NCI-H1417 treated with DMSO at 0.1 percent for 48 hours (cell line): ENCODE measurements around the gene NOC4L.
A peak's percentile ranks its signal among the peaks of the same experiment; 100 is the strongest.
"Not testable (repeated sequence)": the region's sequence is repeated elsewhere in the genome, so short reads cannot be mapped to it uniquely, and the experiment has no call there.

ENCODE experiments used
- DNase-seq: peaks from one replicate; lab custom pipeline; 2025; lab: John Stamatoyannopoulos, UW

Gene NOC4L

GRCh38 chr12:132142679-132143335 is 1.4 kb upstream of the NOC4L start:
- no peak for DNase-seq

DNA sequence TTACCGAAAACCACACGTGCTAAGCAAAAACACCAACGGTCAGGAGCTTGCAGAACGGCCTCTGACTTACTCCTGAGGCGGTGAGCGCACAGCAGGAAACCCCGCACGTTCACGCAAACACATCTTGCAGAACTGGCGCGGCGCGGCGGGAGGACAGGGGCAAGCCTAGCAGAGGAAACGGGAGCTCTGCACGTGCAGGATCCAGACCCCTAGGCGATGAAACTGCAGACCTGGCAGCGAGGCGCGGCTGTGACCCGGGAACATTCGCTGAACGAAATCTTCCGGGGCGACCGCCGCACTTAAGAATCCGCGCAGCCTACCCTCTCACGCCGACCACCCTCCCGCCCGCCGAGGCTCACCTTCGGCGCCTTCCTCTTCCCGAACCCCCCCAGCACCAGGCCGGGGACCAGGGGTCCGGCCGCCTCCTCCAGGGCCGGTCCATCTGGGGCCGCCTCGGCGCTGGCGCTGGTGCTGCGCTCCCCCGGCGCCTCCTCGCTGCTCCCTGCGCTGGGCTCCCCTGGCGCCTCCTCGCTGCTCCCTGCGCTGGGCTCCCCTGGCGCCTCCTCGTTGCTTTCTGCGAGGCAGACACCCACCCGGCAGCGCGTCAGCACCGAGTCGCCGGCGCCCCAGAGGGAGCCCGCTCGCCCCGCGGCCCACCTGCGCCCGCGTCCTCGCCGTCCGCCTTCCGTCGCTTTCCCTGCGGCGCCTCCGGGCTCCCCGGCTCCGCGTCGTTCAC is 753 bp upstream of the NOC4L start:
- no peak for DNase-seq

DNA sequence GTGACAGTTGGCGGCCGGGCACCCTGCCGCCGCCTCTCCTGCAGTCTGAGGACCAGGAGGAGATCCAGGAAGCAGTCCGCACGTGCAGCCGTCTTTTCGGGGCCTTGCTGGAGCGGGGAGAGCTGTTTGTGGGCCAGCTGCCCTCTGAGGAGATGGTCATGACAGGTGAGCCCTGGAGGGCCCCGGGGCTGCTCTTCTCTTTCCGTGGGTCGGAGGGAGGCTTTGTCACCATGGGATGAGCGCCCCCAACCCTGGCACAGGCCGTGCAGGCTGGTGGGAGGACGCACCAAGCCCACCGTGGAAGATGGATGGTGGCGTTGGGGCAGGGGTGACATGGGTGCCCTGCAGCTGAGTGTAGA is 532 bp downstream of the NOC4L start:
- no peak for DNase-seq

DNA sequence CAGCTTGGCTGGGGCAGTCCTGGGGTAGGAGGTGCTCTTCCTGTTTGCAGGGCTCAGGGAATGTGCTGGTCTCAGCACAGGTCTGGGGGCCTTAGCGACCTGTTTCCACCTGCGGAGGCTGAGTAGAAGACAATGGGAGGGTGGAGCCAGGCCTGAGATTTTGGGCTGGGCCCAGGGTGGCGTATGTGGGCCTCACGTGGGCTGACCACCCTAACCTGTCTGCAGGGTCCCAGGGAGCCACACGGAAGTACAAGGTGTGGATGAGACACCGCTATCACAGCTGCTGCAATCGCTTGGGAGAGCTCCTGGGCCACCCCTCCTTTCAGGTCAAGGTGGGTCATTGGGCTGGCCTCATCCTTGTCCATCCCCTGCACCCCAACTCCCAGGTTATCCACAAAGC is 1.1 kb downstream of the NOC4L start:
- DNase-seq: no peak

DNA sequence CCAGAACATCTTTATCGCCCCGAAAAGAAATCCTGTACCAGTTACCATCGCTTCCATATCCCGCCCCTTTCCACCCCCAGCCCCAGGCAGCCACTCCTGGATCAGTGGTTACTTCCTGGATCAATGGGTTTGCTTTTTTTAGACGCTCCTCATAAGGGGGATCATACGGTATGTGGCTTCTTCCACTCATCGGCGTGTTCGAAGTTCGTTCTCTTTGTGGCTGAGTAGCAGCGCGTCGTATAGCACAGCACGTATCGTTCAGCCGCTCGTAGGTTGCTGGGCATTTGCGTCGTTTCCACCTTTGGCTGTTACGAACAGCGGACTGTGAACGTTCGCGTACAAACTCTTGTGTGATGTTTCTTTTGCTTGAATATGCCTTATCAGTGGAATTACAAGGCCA is 1.8 kb downstream of the NOC4L start:
- no peak for DNase-seq

- DNase-seq: no peak
Measured at GRCh38 chr12:132146772-132147422, 2.6 kb downstream of the NOC4L start.

DNA sequence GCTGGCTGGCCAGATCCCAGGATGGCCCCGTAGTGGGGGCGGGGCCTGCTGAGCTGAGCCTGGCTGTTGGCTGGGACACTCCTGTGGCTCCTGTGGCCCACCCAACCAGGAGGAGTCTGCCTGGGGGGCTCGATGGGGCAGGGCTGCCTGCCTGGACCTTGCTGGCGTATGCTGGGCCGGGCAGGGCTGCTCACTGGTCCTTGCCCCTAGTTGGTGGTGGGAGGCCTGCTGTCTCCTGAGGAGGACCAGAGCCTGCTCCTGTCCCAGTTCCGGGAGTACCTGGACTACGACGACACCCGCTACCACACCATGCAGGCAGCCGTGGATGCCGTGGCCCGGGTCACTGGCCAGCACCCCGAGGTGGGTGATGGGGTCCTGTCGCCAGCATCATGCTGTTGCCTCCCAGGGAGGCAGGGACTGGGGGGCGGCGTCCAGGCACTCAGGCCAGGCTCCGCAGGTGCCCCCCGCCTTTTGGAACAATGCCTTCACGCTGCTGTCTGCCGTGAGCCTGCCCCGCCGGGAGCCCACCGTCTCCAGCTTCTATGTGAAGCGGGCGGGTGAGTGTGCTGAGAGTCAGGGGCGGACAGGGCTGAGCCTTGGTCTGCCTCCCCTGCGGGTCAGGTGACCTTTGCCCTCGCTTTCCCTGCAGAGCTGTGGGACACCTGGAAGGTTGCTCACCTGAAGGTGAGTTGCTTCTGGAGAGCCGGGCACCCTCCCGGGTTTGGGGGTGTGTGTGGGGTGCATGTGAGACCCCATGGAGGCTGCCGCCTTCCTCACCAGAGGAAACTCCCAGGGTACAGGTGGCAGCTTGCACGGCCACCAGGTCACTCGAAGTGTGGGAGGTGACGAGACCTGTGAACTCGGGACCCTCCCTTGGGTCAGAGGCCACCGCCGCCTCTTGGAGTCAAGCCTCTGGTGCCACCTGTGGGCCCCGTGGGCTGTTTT is 3.4 kb downstream of the NOC4L start:
- no peak for DNase-seq

- DNase-seq: no peak
Measured at GRCh38 chr12:132148368-132149045, 4.2 kb downstream of the NOC4L start.

GRCh38 chr12:132149526-132149925 is 5.3 kb downstream of the NOC4L start:
- not testable (repeated sequence) for DNase-seq

- no peak for DNase-seq
Measured at GRCh38 chr12:132150780-132151144, 6.5 kb downstream of the NOC4L start.

GRCh38 chr12:132151145-132151765 is 7.0 kb downstream of the NOC4L start:
- DNase-seq: no peak

- DNase-seq: no peak
Measured at GRCh38 chr12:132151766-132152410, 7.6 kb downstream of the NOC4L start.

- DNase-seq: no peak
Measured at GRCh38 chr12:132152411-132152821, 8.2 kb downstream of the NOC4L start.

DNA sequence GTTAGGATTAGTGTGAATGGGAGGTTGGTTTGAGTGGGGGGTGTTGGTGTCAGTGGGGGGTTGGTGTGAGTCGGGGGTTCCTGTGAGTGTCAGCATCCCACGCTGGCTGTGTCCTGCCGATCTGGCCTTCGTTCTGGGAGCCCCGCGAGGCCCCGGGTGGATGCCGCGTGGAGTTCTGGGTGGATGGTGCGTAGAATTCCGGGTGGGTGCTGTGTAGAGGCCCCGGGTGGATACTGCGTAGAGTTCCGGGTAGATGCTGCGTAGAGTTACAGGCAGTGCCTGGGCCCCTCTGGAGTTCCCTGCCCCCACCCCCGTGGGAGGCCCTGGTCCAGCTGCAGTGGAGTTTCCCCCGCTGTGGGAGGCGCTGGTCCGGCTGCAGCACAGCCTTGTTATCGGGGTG is 8.7 kb downstream of the NOC4L start:
- DNase-seq: no peak

DNA sequence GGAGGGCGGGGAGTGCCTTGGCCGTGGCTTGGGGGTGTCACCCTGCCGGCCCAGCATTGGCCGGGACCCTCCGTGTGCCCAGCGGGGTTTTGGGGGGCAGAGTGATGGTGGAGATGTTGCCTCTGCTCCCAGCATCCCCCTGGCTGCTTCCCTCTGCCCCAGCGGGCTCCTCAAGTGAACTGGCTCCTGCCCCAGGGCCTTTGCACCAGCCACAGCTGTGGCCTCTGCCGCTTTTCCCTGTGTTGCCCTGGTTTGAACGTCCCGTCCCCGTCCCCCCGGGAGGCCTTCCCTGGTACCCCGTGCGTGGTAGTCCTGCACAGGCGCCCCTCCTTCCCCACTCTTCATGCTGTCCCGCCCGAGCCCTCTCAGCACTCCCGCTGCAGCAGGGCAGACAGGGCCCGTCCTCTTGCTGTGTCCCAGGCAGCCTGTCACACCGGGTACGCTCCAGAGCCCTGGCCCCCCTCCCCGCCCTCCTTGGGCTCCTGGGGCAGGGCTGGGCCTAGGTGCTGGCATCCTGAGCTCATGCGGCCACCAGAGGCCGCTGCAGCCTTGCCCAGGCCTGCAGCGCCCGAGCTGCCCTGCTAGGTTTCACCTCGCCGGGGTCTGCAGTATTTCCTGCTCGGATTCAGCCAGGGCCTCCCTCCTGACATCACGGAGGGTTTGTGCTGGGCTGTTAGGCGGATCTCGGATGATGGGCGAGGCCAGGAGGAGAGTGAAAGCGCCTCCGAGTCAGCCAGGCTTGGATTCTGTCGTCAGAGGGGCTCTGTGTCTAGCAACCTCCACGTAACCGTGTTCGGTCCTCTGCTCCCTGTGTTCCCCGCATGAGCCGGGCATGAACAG is 9.5 kb downstream of the NOC4L start:
- DNase-seq: peak; percentile 16

- DNase-seq: no peak
Measured at GRCh38 chr12:132154341-132154761, 10.1 kb downstream of the NOC4L start.

- no peak for DNase-seq
Measured at GRCh38 chr12:132154941-132155770, 10.9 kb downstream of the NOC4L start.

DNA sequence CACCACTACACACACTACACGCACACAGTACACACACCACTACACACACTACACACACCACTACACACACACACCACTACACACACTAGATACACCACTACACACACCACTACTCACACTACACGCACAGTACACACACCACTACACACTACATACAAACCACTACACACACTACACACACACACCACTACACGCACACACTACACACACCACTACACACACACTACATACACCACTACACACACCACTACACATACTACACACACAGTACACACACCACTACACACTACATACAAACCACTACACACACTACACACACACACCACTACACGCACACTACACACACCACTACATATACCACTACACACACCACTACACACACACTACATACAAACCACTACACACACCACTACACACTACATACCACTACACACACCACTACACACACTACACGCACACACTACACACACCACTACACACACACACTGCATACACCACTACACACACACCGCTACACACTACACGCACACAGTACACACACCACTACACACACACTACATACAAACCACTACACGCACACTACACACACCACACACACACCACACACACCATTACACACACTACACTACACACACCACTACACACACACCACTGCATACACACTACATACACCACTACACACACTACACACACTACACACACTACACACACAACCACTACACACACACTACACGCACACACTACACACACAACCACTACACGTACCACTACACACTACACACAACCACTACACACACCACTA is 11.7 kb downstream of the NOC4L start:
- no peak for DNase-seq
